IMR-90 (cell line): Measurements from ENCODE around the gene RXFP4. TPM values are rescaled to one million over a fixed set of nuclear protein-coding genes. Genes with fewer than 3 reads are reported as not detected.

ENCODE experiments used
- ATAC-seq: fragments of 200-7000 bp; cut with Tn5 transposase; 2 replicates; pipeline ENCODE4 v1.9.1; 2020; ENCODE audit warnings: low read depth, mild to moderate bottlenecking, moderate library complexity
- BruUV-seq: library from RNA; stranded (reverse); fragments of 400-500 nt; replicated peaks from 2 replicates; lab custom pipeline; 2021; lab: Mats Ljungman, UMichigan
- CTCF ChIA-PET: fragments of 300-600 bp; formaldehyde crosslinking; extraction: SDS; loops from one replicate; lab custom pipeline; 2021; ENCODE audit warnings: antibody characterized with exemption; lab: Yijun Ruan, JAX
- POLR2A ChIA-PET: fragments of 300-600 bp; sonication (Branson Sonifier 250); formaldehyde crosslinking; loops from one replicate; lab custom pipeline; 2022; ENCODE audit warnings: antibody characterized with exemption; ENCODE audit not compliant: unreplicated experiment; lab: Charles Lee
- DNase-seq: peaks from one replicate; pipeline ENCODE4 v3.0.0; 2013
- H2AFZ ChIP-seq: replicated peaks from 2 replicates; pipeline ENCODE3; 2013; ENCODE audit warnings: low read length, mild to moderate bottlenecking; ENCODE audit not compliant: poor library complexity
- H2AK5ac ChIP-seq: 2 replicates; pipeline ENCODE4 v1.6.1; 2013; ENCODE audit warnings: low read depth, low read length, inconsistent platforms
- H2AK9ac ChIP-seq: replicated peaks from 2 replicates; pipeline ENCODE3; 2013; ENCODE audit warnings: mild to moderate bottlenecking, low read depth, low read length, moderate library complexity; ENCODE audit not compliant: poor library complexity
- H2BK120ac ChIP-seq: 2 replicates; pipeline ENCODE4 v1.6.1; 2013; ENCODE audit warnings: low read depth, low read length, inconsistent platforms
- H2BK15ac ChIP-seq: 3 replicates; pipeline ENCODE4 v1.6.1; 2013; ENCODE audit warnings: low read depth, low read length, inconsistent platforms
- H2BK20ac ChIP-seq: 2 replicates; pipeline ENCODE4 v1.6.1; 2013; ENCODE audit warnings: low read depth, mild to moderate bottlenecking, inconsistent platforms, low read length, moderate library complexity
- H2BK5ac ChIP-seq: 2 replicates; pipeline ENCODE4 v1.6.1; 2013; ENCODE audit warnings: mild to moderate bottlenecking, low read depth, low read length, inconsistent platforms; ENCODE audit not compliant: poor library complexity, severe bottlenecking
- H3K14ac ChIP-seq: replicated peaks from 2 replicates; pipeline ENCODE4 v1.6.1; 2013; ENCODE audit warnings: low read depth, low read length, inconsistent platforms
- H3K18ac ChIP-seq: 2 replicates; pipeline ENCODE4 v1.6.1; 2013; ENCODE audit warnings: low read depth, low read length, control low read depth
- H3K23ac ChIP-seq: 2 replicates; pipeline ENCODE4 v1.6.1; 2013; ENCODE audit warnings: low read depth, low read length, inconsistent platforms
- H3K27ac ChIP-seq: 2 replicates; pipeline ENCODE4 v1.5.1; 2013; ENCODE audit warnings: mild to moderate bottlenecking, control low read depth, low read length; ENCODE audit not compliant: insufficient read depth
- H3K27me3 ChIP-seq: 2 replicates; pipeline ENCODE4 v1.6.1; 2013; ENCODE audit warnings: low read length; ENCODE audit not compliant: control insufficient read depth, insufficient read depth
- H3K36me3 ChIP-seq: 2 replicates; pipeline ENCODE4 v1.6.1; 2013; ENCODE audit warnings: low read length, mixed read lengths; ENCODE audit not compliant: control insufficient read depth, insufficient read depth
- H3K4ac ChIP-seq: 2 replicates; pipeline ENCODE4 v1.6.1; 2013; ENCODE audit warnings: low read depth, low read length, inconsistent platforms
- H3K4me1 ChIP-seq: 2 replicates; pipeline ENCODE4 v1.6.1; 2013; ENCODE audit warnings: low read length, mixed read lengths; ENCODE audit not compliant: control insufficient read depth, insufficient read depth
- H3K4me2 ChIP-seq: 2 replicates; pipeline ENCODE4 v1.6.1; 2013; ENCODE audit warnings: low read depth, mild to moderate bottlenecking, control low read depth, low read length, moderate library complexity
- H3K4me3 ChIP-seq: 2 replicates; pipeline ENCODE4 v1.5.1; 2013; ENCODE audit warnings: low read depth, mild to moderate bottlenecking, control low read depth, low read length, moderate library complexity; ENCODE audit not compliant: insufficient read depth
- H3K56ac ChIP-seq: 2 replicates; pipeline ENCODE4 v1.6.1; 2013; ENCODE audit warnings: low read length, inconsistent platforms; ENCODE audit not compliant: insufficient read depth; ENCODE audit errors: extremely low read depth
- H3K79me1 ChIP-seq, 2 experiments: 2 replicates each; pipeline ENCODE4 v1.6.1; 2013; ENCODE audit warnings: low read length in 2 of 2, inconsistent platforms in 1 of 2, low read depth in 1 of 2
- H3K9ac ChIP-seq: 2 replicates; pipeline ENCODE4 v1.6.1; 2013; ENCODE audit warnings: low read depth, low read length, control low read depth
- H3K9me1 ChIP-seq: 2 replicates; pipeline ENCODE4 v1.6.1; 2013; ENCODE audit warnings: low read length, inconsistent platforms; ENCODE audit not compliant: insufficient read depth
- H3K9me3 ChIP-seq: 2 replicates; pipeline ENCODE4 v1.6.1; 2013; ENCODE audit warnings: low read length; ENCODE audit not compliant: control insufficient read depth, insufficient read depth
- H4K20me1 ChIP-seq: 2 replicates; pipeline ENCODE4 v1.6.1; 2013; ENCODE audit warnings: low read length, inconsistent platforms; ENCODE audit not compliant: insufficient read depth
- H4K5ac ChIP-seq: 2 replicates; pipeline ENCODE4 v1.6.1; 2013; ENCODE audit warnings: mild to moderate bottlenecking, low read depth, low read length, control low read depth
- H4K8ac ChIP-seq, 2 experiments: 2 replicates each; pipeline ENCODE4 v1.6.1; 2013; ENCODE audit warnings: low read depth in 2 of 2, low read length in 2 of 2, control low read depth in 1 of 2, inconsistent platforms in 1 of 2
- H4K91ac ChIP-seq: 2 replicates; pipeline ENCODE4 v1.6.1; 2013; ENCODE audit warnings: low read depth, low read length, inconsistent platforms; ENCODE audit not compliant: insufficient read depth
- BHLHE40 ChIP-seq: fragments of 150-350 bp; IDR thresholded peaks from 2 replicates; pipeline ENCODE4 v1.6.1; 2016; ENCODE audit warnings: mild to moderate bottlenecking, low read depth, low read length
- CEBPB ChIP-seq: IDR thresholded peaks from 2 replicates; pipeline ENCODE4 v1.6.1; 2012; ENCODE audit warnings: low read depth, low read length, improper control_type of control experiment
- CHD1 ChIP-seq: IDR thresholded peaks from 2 replicates; pipeline ENCODE4 v1.6.1; 2012; ENCODE audit warnings: low read depth, low read length, improper control_type of control experiment
- CTCF ChIP-seq: conservative IDR thresholded peaks from 2 replicates; pipeline ENCODE4 v1.5.1; 2012; ENCODE audit warnings: mild to moderate bottlenecking, low read depth, low read length, improper control_type of control experiment
- ELK1 ChIP-seq: fragments of 150-350 bp; IDR thresholded peaks from 2 replicates; pipeline ENCODE4 v1.6.1; 2016; ENCODE audit warnings: low read depth, mild to moderate bottlenecking, low read length, moderate library complexity, borderline replicate concordance
- FOS ChIP-seq: fragments of 150-350 bp; IDR thresholded peaks from 2 replicates; pipeline ENCODE4 v1.6.1; 2016; ENCODE audit warnings: low read depth, low read length
- MAFK ChIP-seq: IDR thresholded peaks from 2 replicates; pipeline ENCODE4 v1.6.1; 2012; ENCODE audit warnings: low read depth, low read length, improper control_type of control experiment
- MAZ ChIP-seq: IDR thresholded peaks from 2 replicates; pipeline ENCODE4 v1.6.1; 2012; ENCODE audit warnings: low read depth, mild to moderate bottlenecking, low read length, improper control_type of control experiment, moderate library complexity, borderline replicate concordance
- NFE2L2 ChIP-seq: fragments of 150-350 bp; IDR thresholded peaks from 2 replicates; pipeline ENCODE4 v1.6.1; 2016; ENCODE audit warnings: low read depth, mild to moderate bottlenecking, low read length
- POLR2A ChIP-seq: IDR thresholded peaks from 2 replicates; pipeline ENCODE4 v1.6.1; 2012; ENCODE audit warnings: mild to moderate bottlenecking, low read depth, low read length
- RAD21 ChIP-seq: IDR thresholded peaks from 2 replicates; pipeline ENCODE4 v1.6.1; 2012; ENCODE audit warnings: low read length, improper control_type of control experiment
- RCOR1 ChIP-seq: IDR thresholded peaks from 2 replicates; pipeline ENCODE4 v1.6.1; 2012; ENCODE audit warnings: mild to moderate bottlenecking, low read length, improper control_type of control experiment; ENCODE audit not compliant: insufficient replicate concordance
- RFX5 ChIP-seq: IDR thresholded peaks from 2 replicates; pipeline ENCODE4 v1.8.0; 2012; ENCODE audit warnings: low read depth, mild to moderate bottlenecking, low read length, moderate library complexity
- SMC3 ChIP-seq: fragments of 150-350 bp; IDR thresholded peaks from 2 replicates; pipeline ENCODE4 v1.6.1; 2016; ENCODE audit warnings: low read depth, mild to moderate bottlenecking, antibody characterized with exemption, low read length, moderate library complexity
- USF2 ChIP-seq: fragments of 150-350 bp; IDR thresholded peaks from 2 replicates; pipeline ENCODE4 v1.6.1; 2017; ENCODE audit warnings: mild to moderate bottlenecking, antibody characterized with exemption, low read length, low read depth
- WGBS, 2 experiments: methylation state at CpG; one replicate each; pipeline versions ENCODE4 v1.1.5 to v1.1.7; 2013; ENCODE audit warnings: missing lambda C conversion rate in 2 of 2; ENCODE audit not compliant: insufficient read length in 1 of 2; ENCODE audit errors: extremely low coverage in 2 of 2; 5-methylcytosine and 5-hydroxymethylcytosine counted together
- dilution Hi-C: fragments of 300-500 bp; cut with HindIII; formaldehyde crosslinking; loops from one replicate; pipeline ENCODE4 v1.14.3; 2018; ENCODE audit warnings: low sequenced_read_pairs; ENCODE audit not compliant: unreplicated experiment
- in situ Hi-C: fragments of 300-500 bp; cut with MboI; formaldehyde crosslinking; loops from 3 replicates; pipeline ENCODE4 v1.14.3; 2019; ENCODE audit warnings: low sequenced_read_pairs, inconsistent platforms, mixed read lengths
- intact Hi-C: fragments of 100-400 bp; cut with micrococcal nuclease; formaldehyde crosslinking; loops from 2 replicates; pipeline ENCODE4 v1.10.0; 2022
- polyA plus RNA-seq, 3 experiments: library from polyadenylated mRNA; depleted of rRNA; stranded (reverse); fragments of >200 nt; gene quantifications; 2 replicates each; pipeline ENCODE4 v1.2.3, GENCODE V29; 2012; ENCODE audit warnings: low replicate concordance in 1 of 3
- total RNA-seq: library from RNA; depleted of rRNA; stranded (reverse); fragments of >200 nt; gene quantifications from 2 replicates; pipeline ENCODE4 v1.2.3, GENCODE V29; 2012

RXFP4 gene
- total and polyA plus RNA-seq, 2 of the 4 experiments (the other 2 are of a cell fraction), result not detected

- ATAC-seq (no peak), DNase-seq (no peak)
- Histone ChIP-seq H3K9me1 (no peaks in the 10 kb centered on the region; the same call in 1 of the 2 replicates), H4K20me1 (no peaks in the 10 kb centered on the region), H3K9ac (no peak overlapping the region), H2BK120ac (no peak overlapping the region), H2AFZ (no peak overlapping the region), H3K4me3 (no peak overlapping the region), H2AK9ac (no peak overlapping the region), H3K4me1 (peaks cover 2% of the 10 kb centered on the region), H2BK5ac (no peak overlapping the region), H3K27me3 (no peaks in the 10 kb centered on the region), H3K9me3 (no peaks in the 10 kb centered on the region), H3K4me2 (no peak overlapping the region), H2BK20ac (no peak overlapping the region), H3K23ac (no peak overlapping the region), H3K18ac (no peak overlapping the region), H2AK5ac (no peak overlapping the region), H3K79me1 (peaks cover 8 to 27% of the 10 kb centered on the region in 2 experiments), H3K56ac (no peak overlapping the region), H4K8ac (no peak overlapping the region), H3K27ac (no peak overlapping the region), H3K36me3 (peaks cover 47% of the 10 kb centered on the region), H3K4ac (no peak overlapping the region), H4K5ac (no peak overlapping the region), H2BK15ac (no peak overlapping the region), H4K91ac (no peak overlapping the region), H3K14ac (no peak overlapping the region)
- no TSS peak for BruUV-seq
- TF ChIP-seq MAFK (no peak), FOS (no peak), RFX5 (no peak), POLR2A (no peak), MAZ (no peak), CTCF (no peak), USF2 (no peak), RAD21 (no peak), SMC3 (no peak), NFE2L2 (no peak), RCOR1 (no peak), BHLHE40 (no peak), CEBPB (no peak), ELK1 (no peak), CHD1 (no peak)
- ChIA-PET POLR2A (interaction anchor here (1.2 kb wide), 1 partner anchor 8 kb away, joined by 3 read pairs; no protein-coding TSS in a partner anchor), CTCF (no interaction called here)
- no CpG with 5 or more reads among the region's 2 CpGs for WGBS, 2 experiments
- intact Hi-C loops, result no loop called here
- in situ Hi-C loops, result no loop called here
- dilution Hi-C loops, result no loop called here
Measured at GRCh38 chr1:155898888-155899287, 42.5 kb upstream of the RXFP4 start.
